ENCODE data around the gene IL9R. TPM values are rescaled to one million over a fixed set of nuclear protein-coding genes. Genes with fewer than 3 reads are reported as not detected.
"Not testable (repeated sequence)": the region's sequence is repeated elsewhere in the genome, so short reads cannot be mapped to it uniquely, and the experiment has no call there.

Gene IL9R
- total and polyA plus RNA-seq, 2 of the 4 experiments (the other 2 are of a cell fraction): 0.05 TPM; not detected in 1

DNA sequence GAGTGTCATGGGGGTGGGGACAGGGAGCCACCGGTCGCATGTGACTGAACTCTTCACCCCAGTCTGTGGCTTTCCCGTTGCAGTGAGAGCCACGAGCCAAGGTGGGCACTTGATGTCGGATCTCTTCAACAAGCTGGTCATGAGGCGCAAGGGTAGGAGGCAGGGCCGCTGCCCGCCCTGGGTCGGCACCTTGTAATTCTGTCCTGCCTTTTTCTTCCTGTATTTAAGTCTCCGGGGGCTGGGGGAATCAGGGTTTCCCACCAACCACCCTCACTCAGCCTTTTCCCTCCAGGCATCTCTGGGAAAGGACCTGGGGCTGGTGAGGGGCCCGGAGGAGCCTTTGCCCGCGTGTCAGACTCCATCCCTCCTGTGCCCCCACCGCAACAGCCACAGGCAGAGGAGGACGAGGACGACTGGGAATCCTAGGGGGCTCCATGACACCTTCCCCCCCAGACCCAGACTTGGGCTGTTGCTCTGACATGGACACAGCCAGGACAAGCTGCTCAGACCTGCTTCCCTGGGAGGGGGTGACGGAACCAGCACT, 27.5 kb downstream of the IL9R start:
- intact Hi-C loops (cut with micrococcal nuclease); H3K4ac ChIP-seq (ENCODE audit: low read depth, low read length); H3K4me3 ChIP-seq (ENCODE audit: insufficient read depth, low read depth, low read length); H2BK120ac ChIP-seq (ENCODE audit: low read depth, low read length); H2AK5ac ChIP-seq (ENCODE audit: low read depth, low read length); H2BK5ac ChIP-seq (ENCODE audit: low read depth, low read length, poor library complexity, severe bottlenecking); H4K91ac ChIP-seq (ENCODE audit: insufficient read depth, low read depth, low read length); H3K14ac ChIP-seq (replicated peaks; ENCODE audit: low read depth, low read length); H3K18ac ChIP-seq (ENCODE audit: low read depth, low read length); H2BK15ac ChIP-seq (ENCODE audit: low read depth, low read length); dilution Hi-C loops (cut with HindIII; ENCODE audit: low sequenced_read_pairs, unreplicated experiment); CTCF ChIA-PET; H2BK20ac ChIP-seq (ENCODE audit: low read depth, low read length); H3K4me2 ChIP-seq (ENCODE audit: low read depth, low read length); H3K36me3 ChIP-seq (ENCODE audit: control insufficient read depth, insufficient read depth, low read length); H2AK9ac ChIP-seq (replicated peaks; ENCODE audit: low read depth, low read length, poor library complexity); H3K79me1 ChIP-seq (ENCODE audit: low read depth in 1 of 2, low read length in 2 of 2); H3K9ac ChIP-seq (ENCODE audit: low read depth, low read length); H2AFZ ChIP-seq (replicated peaks; ENCODE audit: low read length, poor library complexity); DNase-seq; ATAC-seq (ENCODE audit: low read depth); H3K9me3 ChIP-seq (ENCODE audit: control insufficient read depth, insufficient read depth, low read length); H3K9me1 ChIP-seq (ENCODE audit: insufficient read depth, low read length); POLR2A ChIA-PET (ENCODE audit: unreplicated experiment); H3K27ac ChIP-seq (ENCODE audit: insufficient read depth, low read length); BruUV-seq (replicated peaks); H3K56ac ChIP-seq (ENCODE audit: extremely low read depth, insufficient read depth, low read length); in situ Hi-C loops (cut with MboI; ENCODE audit: low sequenced_read_pairs); H4K5ac ChIP-seq (ENCODE audit: low read depth, low read length); H3K27me3 ChIP-seq (ENCODE audit: control insufficient read depth, insufficient read depth, low read length); H3K4me1 ChIP-seq (ENCODE audit: control insufficient read depth, insufficient read depth, low read length); H4K8ac ChIP-seq (ENCODE audit: low read depth in 2 of 2, low read length in 2 of 2); H4K20me1 ChIP-seq (ENCODE audit: insufficient read depth, low read length); H3K23ac ChIP-seq (ENCODE audit: low read depth, low read length): not testable (repeated sequence)
- WGBS, 2 experiments (ENCODE audit: extremely low coverage in 2 of 2, insufficient read length in 1 of 2): no CpG with 5 or more reads among the region's 17 CpGs

DNA sequence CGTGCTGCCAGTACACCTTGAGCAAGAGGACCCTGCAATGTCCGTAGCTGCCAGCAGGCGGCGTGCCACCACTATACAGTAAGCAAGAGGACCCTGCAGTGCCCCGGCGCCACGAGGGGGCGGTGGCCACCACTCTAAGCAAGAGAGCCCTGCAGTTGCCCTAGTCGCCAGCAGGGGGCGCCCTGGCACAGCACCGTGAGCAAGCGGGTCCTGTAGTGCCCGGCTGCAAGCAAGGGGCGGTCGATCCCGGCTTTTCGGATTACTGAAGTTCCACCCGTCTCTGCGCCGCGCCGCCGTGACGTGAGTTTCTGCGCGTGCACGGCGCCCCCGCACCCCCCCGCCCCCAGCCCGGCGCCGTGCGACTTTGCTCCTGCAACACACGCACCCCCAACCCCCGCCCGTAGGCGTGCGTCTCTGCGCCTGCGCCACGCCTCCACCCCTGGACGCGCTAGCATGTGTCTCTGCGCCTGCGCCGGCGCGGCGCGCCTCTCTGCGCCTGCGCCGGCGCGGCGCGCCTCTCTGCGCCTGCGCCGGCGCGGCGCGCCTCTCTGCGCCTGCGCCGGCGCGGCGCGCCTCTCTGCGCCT, 31.2 kb downstream of the IL9R start:
- no CpG with 5 or more reads among the region's 73 CpGs for WGBS, 2 experiments (ENCODE audit: extremely low coverage in 2 of 2, insufficient read length in 1 of 2)
- H4K20me1 ChIP-seq (ENCODE audit: insufficient read depth, low read length); H4K5ac ChIP-seq (ENCODE audit: low read depth, low read length); H3K36me3 ChIP-seq (ENCODE audit: control insufficient read depth, insufficient read depth, low read length); H2AK5ac ChIP-seq (ENCODE audit: low read depth, low read length); H2BK5ac ChIP-seq (ENCODE audit: low read depth, low read length, poor library complexity, severe bottlenecking); H4K91ac ChIP-seq (ENCODE audit: insufficient read depth, low read depth, low read length); H3K18ac ChIP-seq (ENCODE audit: low read depth, low read length); H3K56ac ChIP-seq (ENCODE audit: extremely low read depth, insufficient read depth, low read length); H4K8ac ChIP-seq (ENCODE audit: low read depth in 2 of 2, low read length in 2 of 2); dilution Hi-C loops (cut with HindIII; ENCODE audit: low sequenced_read_pairs, unreplicated experiment); ATAC-seq (ENCODE audit: low read depth); H2BK15ac ChIP-seq (ENCODE audit: low read depth, low read length); DNase-seq; H3K4me3 ChIP-seq (ENCODE audit: insufficient read depth, low read depth, low read length); CTCF ChIA-PET; H2BK20ac ChIP-seq (ENCODE audit: low read depth, low read length); H3K14ac ChIP-seq (replicated peaks; ENCODE audit: low read depth, low read length); H2BK120ac ChIP-seq (ENCODE audit: low read depth, low read length); H3K9me1 ChIP-seq (ENCODE audit: insufficient read depth, low read length); H3K79me1 ChIP-seq (ENCODE audit: low read depth in 1 of 2, low read length in 2 of 2); H3K9ac ChIP-seq (ENCODE audit: low read depth, low read length); H3K23ac ChIP-seq (ENCODE audit: low read depth, low read length); intact Hi-C loops (cut with micrococcal nuclease); H3K4me1 ChIP-seq (ENCODE audit: control insufficient read depth, insufficient read depth, low read length); in situ Hi-C loops (cut with MboI; ENCODE audit: low sequenced_read_pairs); H3K27me3 ChIP-seq (ENCODE audit: control insufficient read depth, insufficient read depth, low read length); BruUV-seq (replicated peaks); H3K9me3 ChIP-seq (ENCODE audit: control insufficient read depth, insufficient read depth, low read length); POLR2A ChIA-PET (ENCODE audit: unreplicated experiment); H3K4ac ChIP-seq (ENCODE audit: low read depth, low read length); H3K4me2 ChIP-seq (ENCODE audit: low read depth, low read length); H2AK9ac ChIP-seq (replicated peaks; ENCODE audit: low read depth, low read length, poor library complexity); H2AFZ ChIP-seq (replicated peaks; ENCODE audit: low read length, poor library complexity); H3K27ac ChIP-seq (ENCODE audit: insufficient read depth, low read length): not testable (repeated sequence)
